OCI-LY7 (cell line): ENCODE measurements around the gene DQX1. TPM values are rescaled to one million over a fixed set of nuclear protein-coding genes. Genes with fewer than 3 reads are reported as not detected.

Experiments used
- BruUV-seq: library from RNA; stranded (reverse); fragments of 400-500 nt; replicated peaks from 2 replicates; lab custom pipeline; 2021; lab: Mats Ljungman, UMichigan
- CTCF ChIA-PET: fragments of 300-600 bp; sonication (Branson Sonifier 250); formaldehyde crosslinking; loops from one replicate; lab custom pipeline; 2022; ENCODE audit warnings: antibody characterized with exemption; ENCODE audit not compliant: unreplicated experiment; lab: Charles Lee
- POLR2A ChIA-PET: fragments of 300-600 bp; sonication (Branson Sonifier 250); formaldehyde crosslinking; loops from one replicate; lab custom pipeline; 2022; ENCODE audit warnings: antibody characterized with exemption; lab: Charles Lee
- DNase-seq: peaks from one replicate; pipeline ENCODE4 v3.0.0-alpha.2; 2015; ENCODE audit warnings: low spot score
- H2AFZ ChIP-seq: fragments of 200-600 bp; sonication (generic), shearing (Covaris generic); 2 replicates; pipeline ENCODE4 v1.6.1; 2014; ENCODE audit warnings: mild to moderate bottlenecking, antibody characterized with exemption, low read length, moderate library complexity
- H3K27ac ChIP-seq: fragments of 200-600 bp; sonication (generic); 2 replicates; pipeline ENCODE4 v1.5.1; 2014; ENCODE audit warnings: mixed run types, low read depth, mild to moderate bottlenecking, moderate library complexity, low read length, inconsistent platforms; ENCODE audit not compliant: poor library complexity, severe bottlenecking
- H3K36me3 ChIP-seq: fragments of 200-600 bp; sonication (generic); 2 replicates; pipeline ENCODE4 v1.6.1; 2014; ENCODE audit warnings: mild to moderate bottlenecking, antibody characterized with exemption, low read length, moderate library complexity, mixed read lengths; ENCODE audit not compliant: insufficient read depth
- H3K4me1 ChIP-seq: fragments of 200-600 bp; sonication (generic); 2 replicates; pipeline ENCODE4 v1.5.1; 2014; ENCODE audit warnings: mild to moderate bottlenecking, low read length; ENCODE audit not compliant: insufficient read depth, poor library complexity, severe bottlenecking
- H3K4me2 ChIP-seq: fragments of 200-600 bp; sonication (generic); 2 replicates; pipeline ENCODE4 v1.6.1; 2014; ENCODE audit warnings: mild to moderate bottlenecking, low read length
- H3K4me3 ChIP-seq: fragments of 200-600 bp; sonication (generic); 2 replicates; pipeline ENCODE4 v1.5.1; 2014; ENCODE audit warnings: mild to moderate bottlenecking, low read depth, low read length; ENCODE audit not compliant: poor library complexity, severe bottlenecking
- H3K79me2 ChIP-seq: fragments of 200-600 bp; sonication (generic); 2 replicates; pipeline ENCODE4 v1.6.1; 2016; ENCODE audit warnings: low read depth, mild to moderate bottlenecking, low read length, moderate library complexity, mixed read lengths; ENCODE audit not compliant: insufficient read depth
- H3K9me2 ChIP-seq: fragments of 200-600 bp; sonication (generic); 2 replicates; pipeline ENCODE4 v1.6.1; 2016; ENCODE audit warnings: mild to moderate bottlenecking, low read length, mixed read lengths; ENCODE audit not compliant: insufficient read depth
- H3K9me3 ChIP-seq: fragments of 200-600 bp; sonication (generic); 2 replicates; pipeline ENCODE4 v1.6.1; 2014; ENCODE audit warnings: mild to moderate bottlenecking, mixed run types, low read length, mixed read lengths
- H4K20me1 ChIP-seq: fragments of 200-600 bp; sonication (generic); 2 replicates; pipeline ENCODE4 v1.6.1; 2014; ENCODE audit warnings: mild to moderate bottlenecking, antibody characterized with exemption, low read length, moderate library complexity, mixed read lengths; ENCODE audit not compliant: insufficient read depth
- CTCF ChIP-seq: fragments of 200-600 bp; sonication (generic); conservative IDR thresholded peaks from 2 replicates; pipeline ENCODE4 v1.5.1; 2014; ENCODE audit warnings: mild to moderate bottlenecking, antibody characterized with exemption, low read length, moderate library complexity, mixed read lengths
- EZH2phosphoT487 ChIP-seq: fragments of 200-600 bp; sonication (generic); IDR thresholded peaks from 2 replicates; pipeline ENCODE4 v1.6.1; 2018; ENCODE audit warnings: low read depth, borderline replicate concordance, mild to moderate bottlenecking, mixed run types, antibody characterized with exemption, low read length, moderate library complexity, mixed read lengths
- intact Hi-C: fragments of 100-400 bp; cut with micrococcal nuclease; formaldehyde crosslinking; loops from one replicate; pipeline ENCODE4 v1.10.0; 2022; ENCODE audit not compliant: unreplicated experiment
- total RNA-seq, 2 experiments: library from RNA; depleted of rRNA in 1 of 2; stranded (reverse); fragments of >200 nt in 1 of 2; shearing (Covaris generic) in 1 of 2; gene quantifications; 2 replicates each; pipeline ENCODE4 v1.2.3, GENCODE V29; 2014 to 2022

Gene DQX1
- total RNA-seq, 2 experiments from 2014 or later = 0.32 to 0.76 TPM

GRCh38 chr2:74522516-74522915, 3.5 kb downstream of the DQX1 start:
- H2AFZ ChIP-seq = no peak overlapping the region
- intact Hi-C loops = no loop called here
- ChIA-PET POLR2A (interaction anchor here (1.2 kb wide), 1 partner anchor 8 kb away, joined by 5 read pairs; no protein-coding TSS in a partner anchor), CTCF (interaction anchor here (1.0 kb wide), 1 partner anchor 14 kb away, joined by 3 read pairs; no protein-coding TSS in a partner anchor)
- no peak for TF ChIP-seq CTCF
- no peak for TF ChIP-seq EZH2phosphoT487
- no peak overlapping the region for H3K4me3 ChIP-seq
- no peaks in the 10 kb centered on the region for H3K9me3 ChIP-seq
- H3K4me2 ChIP-seq = no peak overlapping the region
- peaks cover 7% of the 10 kb centered on the region for H3K4me1 ChIP-seq
- peaks cover 26% of the 10 kb centered on the region for H3K36me3 ChIP-seq
- H3K9me2 ChIP-seq = no peaks in the 10 kb centered on the region
- no peak for DNase-seq
- no TSS peak for BruUV-seq
- H3K79me2 ChIP-seq = peaks cover 8% of the 10 kb centered on the region; the same call in 1 of the 2 replicates
- H4K20me1 ChIP-seq = no peaks in the 10 kb centered on the region
- no peak overlapping the region for H3K27ac ChIP-seq

- no peak overlapping the region for H3K4me2 ChIP-seq
- BruUV-seq = no TSS peak
- no peak overlapping the region for H3K4me3 ChIP-seq
- no peaks in the 10 kb centered on the region for H4K20me1 ChIP-seq
- H3K36me3 ChIP-seq = no peaks in the 10 kb centered on the region
- no peaks in the 10 kb centered on the region for H3K9me2 ChIP-seq
- ChIA-PET POLR2A (no interaction called here), CTCF (no interaction called here)
- H2AFZ ChIP-seq = no peak overlapping the region
- no peaks in the 10 kb centered on the region for H3K79me2 ChIP-seq
- intact Hi-C loops = no loop called here
- no peaks in the 10 kb centered on the region for H3K4me1 ChIP-seq
- TF ChIP-seq CTCF = no peak
- TF ChIP-seq EZH2phosphoT487 = no peak
- no peaks in the 10 kb centered on the region for H3K9me3 ChIP-seq
- no peak overlapping the region for H3K27ac ChIP-seq
- no peak for DNase-seq
Measured at GRCh38 chr2:74516650-74517049, 9.4 kb downstream of the DQX1 start.

- POLR2A ChIA-PET = no interaction called here
- BruUV-seq = no TSS peak
- intact Hi-C loops = no loop called here
Measured at GRCh38 chr2:74515981-74516633, 9.9 kb downstream of the DQX1 start.

More at GRCh38 chr2:74515981-74516633, 9.9 kb downstream of the DQX1 start:
- Histone ChIP-seq H3K27ac (no peak overlapping the region), H3K4me2 (no peak overlapping the region), H2AFZ (no peak overlapping the region), H3K36me3 (no peaks in the 10 kb centered on the region), H3K4me1 (no peaks in the 10 kb centered on the region), H3K9me2 (no peaks in the 10 kb centered on the region), H3K4me3 (no peak overlapping the region), H4K20me1 (no peaks in the 10 kb centered on the region), H3K79me2 (no peaks in the 10 kb centered on the region), H3K9me3 (no peaks in the 10 kb centered on the region)
- CTCF ChIA-PET = no interaction called here
- no peak for DNase-seq
- no peak for TF ChIP-seq EZH2phosphoT487
- no peak for TF ChIP-seq CTCF
